Ramos (cell line): ENCODE data around the gene NCCRP1.

Source experiments
- in situ Hi-C: fragments of 300-500 bp; cut with MboI; formaldehyde crosslinking; loops from one replicate; pipeline ENCODE4 v1.14.3; 2022; ENCODE audit warnings: low sequenced_read_pairs; ENCODE audit not compliant: unreplicated experiment

NCCRP1 gene

GRCh38 chr19:39203372-39204341 lies 6.9 kb downstream of the NCCRP1 start, which contains the start of gene SYCN:
SYCN (minus strand) TSS chr19:39204263; CDS start chr19:39204254, 9 bp downstream.
- in situ Hi-C loops = loop anchor here (25.0 kb wide), 1 partner anchor 334 kb away; the partner anchor contains the start of genes EID2 and EID2B

DNA sequence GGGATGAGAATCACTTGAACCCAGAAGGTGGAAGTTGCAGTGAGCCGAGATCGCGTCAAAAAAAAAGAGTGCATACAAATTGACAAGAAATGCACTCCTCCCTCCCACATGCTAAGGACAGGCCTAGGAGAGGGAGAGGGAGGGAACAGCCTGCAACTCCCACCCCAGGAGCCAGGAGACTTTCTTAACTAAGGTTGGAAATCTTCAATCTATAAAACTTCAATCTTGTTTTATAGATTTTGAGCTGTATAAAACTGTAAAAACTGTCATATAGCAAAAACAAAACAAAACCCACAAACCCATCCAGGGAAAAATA lies 8.6 kb downstream of the NCCRP1 start:
- in situ Hi-C loops = loop anchor here (25.0 kb wide), 1 partner anchor 332 kb away; the partner anchor contains the start of genes EID2 and EID2B

DNA sequence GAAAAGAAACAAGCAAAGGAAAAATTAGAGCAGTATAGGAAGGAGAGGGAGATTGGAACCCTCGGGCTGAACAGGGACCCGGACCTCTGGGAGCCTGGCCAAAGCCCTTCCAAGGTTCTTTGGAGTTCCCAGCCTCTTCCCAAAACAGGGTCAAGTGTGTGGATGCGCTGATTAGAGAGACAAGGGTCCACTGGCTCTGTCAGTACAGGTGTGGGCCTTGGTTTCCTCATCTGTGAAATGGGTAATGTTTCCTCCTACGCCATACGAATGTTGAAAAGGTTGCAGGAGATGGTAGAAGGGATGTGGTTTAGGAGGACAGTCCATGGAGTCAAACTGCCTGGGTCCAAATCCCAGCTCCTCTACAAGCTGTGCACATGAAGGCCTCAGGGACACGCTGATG lies 9.4 kb downstream of the NCCRP1 start:
- in situ Hi-C loops = loop anchor here (25.0 kb wide), 1 partner anchor 331 kb away; the partner anchor contains the start of genes EID2 and EID2B

DNA sequence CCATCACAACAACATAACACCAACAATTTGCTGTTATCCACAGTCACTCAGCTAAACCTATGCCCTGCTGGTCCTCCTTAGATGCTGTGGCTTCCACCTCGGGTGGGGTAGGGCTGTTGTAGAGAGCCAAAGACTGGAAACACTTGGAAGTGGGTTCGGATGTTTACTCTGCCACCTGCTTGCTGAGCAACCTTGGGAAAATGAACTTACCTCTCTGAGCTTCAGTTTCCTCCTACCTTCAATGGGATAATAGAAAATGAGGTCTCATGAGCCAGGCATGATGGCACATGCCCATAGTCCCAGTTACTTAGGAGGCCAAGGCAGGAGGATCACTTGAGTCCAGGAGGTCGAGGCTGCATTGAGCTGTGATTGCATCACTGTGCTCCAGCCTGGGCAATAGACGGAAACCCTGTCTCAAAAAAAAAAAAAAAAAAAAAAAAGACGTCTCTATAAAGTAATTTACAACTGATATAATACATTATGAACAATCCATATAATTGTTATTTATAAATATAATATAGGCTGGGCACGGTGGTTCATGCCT lies 10.6 kb downstream of the NCCRP1 start:
- in situ Hi-C loops = loop anchor here (25.0 kb wide), 1 partner anchor 330 kb away; the partner anchor contains the start of genes EID2 and EID2B

DNA sequence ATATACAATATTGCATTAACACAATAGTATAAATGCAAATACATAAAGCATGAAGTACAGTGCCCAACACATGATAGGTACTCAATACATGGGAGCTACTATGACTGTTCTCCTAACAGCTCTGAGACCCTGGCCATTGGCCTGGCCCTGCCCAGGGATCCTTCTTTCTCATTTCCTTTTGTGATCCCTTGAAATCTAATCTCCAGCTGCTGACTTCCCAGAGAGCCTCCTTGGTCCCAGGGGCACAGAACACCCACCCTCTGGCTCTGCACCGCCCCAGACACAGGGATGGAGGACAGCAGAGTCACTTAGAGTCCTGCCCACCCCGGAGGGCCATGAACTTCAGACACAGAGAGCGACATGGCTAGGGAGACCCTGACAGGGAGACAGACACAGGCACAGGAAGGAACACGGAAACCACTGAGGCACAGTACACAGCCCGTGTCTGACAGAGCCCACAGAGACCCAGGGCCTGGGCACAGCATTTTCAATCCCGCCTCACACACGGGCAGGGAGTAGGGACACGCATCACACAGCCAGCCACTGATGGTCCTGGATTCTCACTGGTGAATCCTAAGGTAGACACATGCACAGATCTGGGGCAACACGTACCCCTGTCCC lies 11.5 kb downstream of the NCCRP1 start:
- in situ Hi-C loops = loop anchor here (25.0 kb wide), 1 partner anchor 329 kb away; the partner anchor contains the start of genes EID2 and EID2B

- in situ Hi-C loops = loop anchor here (25.0 kb wide), 1 partner anchor 328 kb away; the partner anchor contains the start of genes EID2 and EID2B
Observed at GRCh38 chr19:39209196-39209595, 12.4 kb downstream of the NCCRP1 start.

- in situ Hi-C loops = loop anchor here (10.0 to 25.0 kb wide), 2 partner anchors 113 to 325 kb away; partner anchors contain the start of genes EID2, EID2B and LRFN1
Observed at GRCh38 chr19:39211731-39212374, 15.1 kb downstream of the NCCRP1 start.

GRCh38 chr19:39212375-39212742 lies 15.6 kb downstream of the NCCRP1 start:
- in situ Hi-C loops = loop anchor here (10.0 to 25.0 kb wide), 2 partner anchors 112 to 325 kb away; partner anchors contain the start of genes EID2, EID2B and LRFN1

DNA sequence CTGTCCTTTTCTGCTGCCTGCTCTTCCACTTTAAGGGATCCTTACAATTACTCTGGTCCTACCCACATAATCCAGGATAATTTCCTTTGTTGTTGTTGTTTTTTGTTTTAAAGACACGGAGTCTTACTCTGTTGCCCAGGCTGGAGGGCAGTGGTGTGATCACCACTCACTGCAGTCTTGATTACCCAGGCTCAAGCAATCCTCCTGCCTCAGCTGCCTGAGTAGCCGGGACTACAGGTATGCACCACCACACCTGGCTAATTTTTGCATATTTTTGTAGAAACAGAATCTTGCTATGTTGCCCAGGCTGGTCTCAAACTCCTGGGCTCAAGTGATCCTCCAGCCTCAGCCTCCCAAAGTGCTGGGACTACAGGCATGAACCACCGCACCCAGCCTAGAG lies 18.6 kb downstream of the NCCRP1 start:
- in situ Hi-C loops = loop anchor here (10.0 to 25.0 kb wide), 2 partner anchors 109 to 322 kb away; partner anchors contain the start of genes EID2, EID2B and LRFN1

GRCh38 chr19:39217094-39217493 lies 20.3 kb downstream of the NCCRP1 start:
- in situ Hi-C loops = loop anchor here (10.0 to 25.0 kb wide), 2 partner anchors 108 to 320 kb away; partner anchors contain the start of genes EID2, EID2B and LRFN1

DNA sequence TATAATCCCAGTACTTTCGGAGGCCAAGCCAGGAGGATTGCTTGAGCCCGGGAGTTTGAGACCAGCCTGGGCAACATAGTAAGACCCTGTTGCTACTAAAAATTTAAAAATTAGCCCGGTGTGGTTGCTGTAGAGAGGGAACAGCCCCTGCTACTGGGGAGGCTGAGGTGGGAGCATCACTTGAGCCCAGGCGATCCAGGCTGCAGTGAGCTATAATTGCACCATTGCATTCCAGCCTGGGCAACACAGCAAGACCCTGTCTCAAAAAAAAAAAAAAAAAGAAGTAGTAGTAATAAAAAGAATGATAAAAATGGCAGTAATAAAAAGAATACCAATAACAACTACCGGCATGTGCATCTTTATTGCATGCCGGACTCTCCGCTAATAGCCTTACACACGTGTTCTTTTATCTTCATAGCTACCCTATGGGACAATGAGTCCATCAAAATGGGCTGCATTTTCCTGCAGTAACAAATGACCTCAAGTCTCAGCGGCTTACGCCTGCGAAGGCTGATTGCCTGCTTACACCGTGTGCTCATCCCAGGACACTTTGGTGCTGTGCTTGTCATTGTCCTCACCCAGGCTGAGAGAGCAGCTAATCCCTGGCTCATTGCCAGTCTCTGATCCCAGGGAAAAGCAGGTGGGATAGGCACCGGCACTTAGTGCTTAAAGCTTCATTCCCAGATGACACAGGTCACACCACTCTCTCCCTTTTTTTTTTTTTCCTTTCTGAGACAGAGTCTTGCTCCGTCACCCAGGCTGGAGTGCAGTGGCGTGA lies 21.7 kb downstream of the NCCRP1 start:
- in situ Hi-C loops = loop anchor here (10.0 to 25.0 kb wide), 2 partner anchors 106 to 319 kb away; partner anchors contain the start of genes EID2, EID2B and LRFN1

GRCh38 chr19:39219108-39219507 lies 22.3 kb downstream of the NCCRP1 start:
- in situ Hi-C loops = loop anchor here (10.0 to 25.0 kb wide), 2 partner anchors 106 to 318 kb away; partner anchors contain the start of genes EID2, EID2B and LRFN1

DNA sequence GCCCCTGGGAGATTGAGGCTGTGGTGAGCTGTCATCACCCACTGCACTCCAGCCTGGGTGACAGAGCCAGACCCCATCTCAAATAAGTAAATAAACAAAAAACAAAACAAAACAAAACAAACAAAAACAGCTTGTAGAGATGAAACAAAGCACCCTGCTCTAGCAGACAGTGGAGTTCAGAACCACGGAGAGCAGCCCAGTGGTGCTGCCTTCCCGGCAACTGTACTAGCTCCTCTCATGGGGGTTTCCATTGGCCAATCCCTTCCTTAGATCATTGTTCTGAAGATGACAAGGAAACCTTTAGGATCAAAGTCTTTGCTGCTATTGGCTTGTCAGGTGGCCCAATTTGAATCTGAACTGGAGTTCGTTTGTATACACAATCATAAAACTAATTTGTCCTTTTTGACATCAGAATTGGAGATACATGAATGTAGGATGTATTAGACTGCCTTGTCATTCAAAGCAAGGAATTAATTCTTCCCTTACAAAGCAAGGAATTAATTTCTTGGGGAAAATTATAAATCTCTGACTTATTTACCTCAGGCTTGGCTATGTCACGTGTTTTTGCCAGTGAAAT lies 27.0 kb downstream of the NCCRP1 start:
- in situ Hi-C loops = loop anchor here (25.0 kb wide), 1 partner anchor 314 kb away; the partner anchor contains the start of genes EID2 and EID2B

- in situ Hi-C loops = loop anchor here (25.0 kb wide), 1 partner anchor 312 kb away; the partner anchor contains the start of genes EID2 and EID2B
Observed at GRCh38 chr19:39224910-39225309, 28.1 kb downstream of the NCCRP1 start.

- in situ Hi-C loops = no loop called here
Observed at GRCh38 chr19:39230096-39230764, 33.5 kb downstream of the NCCRP1 start.

DNA sequence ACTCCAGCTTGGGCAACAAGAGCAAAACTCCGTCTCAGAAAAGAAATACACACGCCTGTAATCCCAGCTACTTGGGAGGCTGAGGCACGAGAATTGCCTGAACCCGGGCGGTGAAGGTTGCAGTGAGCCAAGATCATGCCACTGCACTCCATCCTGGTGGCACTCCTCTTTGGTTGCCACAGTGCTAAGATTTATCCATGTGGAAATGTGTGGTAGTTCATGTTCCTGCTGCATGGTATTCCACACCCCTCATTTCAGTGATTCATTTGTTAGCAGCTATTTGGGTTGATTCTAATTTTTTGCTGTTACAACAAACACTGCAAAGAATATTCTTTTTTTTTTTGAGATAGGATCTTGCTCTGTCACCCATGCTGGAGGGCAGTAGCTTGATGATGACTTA lies 35.9 kb downstream of the NCCRP1 start:
- in situ Hi-C loops = no loop called here

- in situ Hi-C loops = no loop called here
Observed at GRCh38 chr19:39236527-39236926, 39.8 kb downstream of the NCCRP1 start.
